Sigmoid colon (tissue), 4 donors: Measurements from ENCODE around the gene CLINT1.

Source experiments
- CTCF ChIP-seq, 4 experiments: fragments of 450-650 bp in 3 of 4; fragments of 200-600 bp in 1 of 4; IDR thresholded peaks; one replicate each; pipeline ENCODE4 v1.5.1; 2016 to 2019; ENCODE audit warnings: antibody characterized with exemption in 4 of 4, mild to moderate bottlenecking in 3 of 4, moderate library complexity in 2 of 4
- POLR2AphosphoS5 ChIP-seq, 4 donors: sonication (generic); formaldehyde crosslinking; IDR thresholded peaks; one replicate each; pipeline ENCODE4 v1.6.1; 2017; ENCODE audit warnings: antibody characterized with exemption in 4 of 4

DNA sequence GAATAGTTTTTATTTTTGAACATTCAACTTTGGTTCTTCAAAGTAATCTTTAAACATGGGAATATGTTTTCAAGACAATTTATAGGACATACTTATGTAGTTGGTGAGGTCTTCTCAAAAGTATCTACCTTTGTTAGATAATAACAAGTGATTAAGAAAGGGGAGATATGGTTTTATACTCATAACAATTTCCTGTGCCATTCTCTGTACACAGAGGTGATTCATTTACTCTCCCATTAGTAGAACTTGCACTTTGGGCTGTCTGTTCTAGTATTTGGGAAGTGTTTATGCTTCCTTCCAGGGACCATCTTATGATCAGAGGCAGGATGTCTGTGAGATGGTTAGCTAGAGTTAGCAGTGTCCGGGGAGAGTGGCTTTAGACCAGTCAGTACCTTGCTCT, 100.2 kb downstream of the CLINT1 start:
- TF ChIP-seq CTCF (IDR thresholded peaks at IDR 0.05) (no peak), POLR2AphosphoS5 (IDR thresholded peaks at IDR 0.05) (no peak)
